PC-9 (cell line): ENCODE measurements around the gene NPIPA1.
"Not testable (repeated sequence)": the region's sequence is repeated elsewhere in the genome, so short reads cannot be mapped to it uniquely, and the experiment has no call there.

Experiments used
- CTCF ChIP-seq: fragments of 200-600 bp; sonication (generic); conservative IDR thresholded peaks from 2 replicates; pipeline ENCODE4 v1.6.1; 2017; ENCODE audit warnings: mixed run types, antibody characterized with exemption, mild to moderate bottlenecking, moderate library complexity
- EZH2 ChIP-seq: fragments of 200-600 bp; sonication (generic); IDR thresholded peaks from 2 replicates; pipeline ENCODE4 v1.8.0; 2017; ENCODE audit warnings: antibody characterized with exemption, low read depth

GRCh38 chr16:14912588-14912987, 24.7 kb upstream of the NPIPA1 start:
- TF ChIP-seq CTCF, EZH2: not testable (repeated sequence)
